ENCODE data around the gene AMFR. TPM values are rescaled to one million over a fixed set of nuclear protein-coding genes. Genes with fewer than 3 reads are reported as not detected.
A peak's percentile ranks its signal among the peaks of the same experiment; 100 is the strongest.

The AMFR gene
- total RNA-seq, 1 donor from 2014 or later, result 69.9 TPM

DNA sequence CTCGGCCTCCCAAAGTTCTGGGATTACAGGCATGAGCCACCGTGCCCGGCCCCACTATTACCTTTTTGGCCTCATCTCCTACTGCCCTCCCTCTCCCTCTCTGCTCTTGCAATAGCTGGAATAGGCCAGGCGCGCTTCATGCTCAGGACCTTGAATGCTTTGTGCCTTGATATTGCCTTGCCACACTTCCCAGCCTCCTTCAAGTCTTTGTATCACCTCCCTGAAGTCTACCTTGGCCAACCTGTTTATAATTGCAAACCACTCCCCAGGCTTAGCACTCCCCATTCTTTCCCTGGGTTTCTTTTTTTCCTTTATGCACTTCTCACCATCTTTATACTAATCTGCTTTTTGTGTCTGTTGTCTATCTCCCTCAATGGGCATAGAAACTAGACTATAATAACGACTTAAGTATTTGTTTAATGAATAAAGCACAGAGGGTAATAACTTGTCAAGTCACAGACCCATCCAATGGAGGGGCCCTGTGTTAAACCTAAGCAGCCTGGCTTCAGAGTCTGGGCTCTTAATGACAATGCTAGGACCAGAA lies 32.7 kb upstream of the AMFR start:
- Mint-ChIP-seq H3K36me3 (ENCODE audit: unreplicated experiment) (no peaks in the 10 kb centered on the region), H3K9me3 (ENCODE audit: unreplicated experiment) (no peaks in the 10 kb centered on the region), H3K4me3 (ENCODE audit: unreplicated experiment) (no peak overlapping the region), H3K27me3 (ENCODE audit: unreplicated experiment) (no peaks in the 10 kb centered on the region), H3K4me1 (ENCODE audit: low read depth, unreplicated experiment) (peaks cover 8% of the 10 kb centered on the region), H3K27ac (ENCODE audit: unreplicated experiment) (no peak overlapping the region)
- DNase-seq, result no peak
- TF ChIP-seq, protein P1, sequence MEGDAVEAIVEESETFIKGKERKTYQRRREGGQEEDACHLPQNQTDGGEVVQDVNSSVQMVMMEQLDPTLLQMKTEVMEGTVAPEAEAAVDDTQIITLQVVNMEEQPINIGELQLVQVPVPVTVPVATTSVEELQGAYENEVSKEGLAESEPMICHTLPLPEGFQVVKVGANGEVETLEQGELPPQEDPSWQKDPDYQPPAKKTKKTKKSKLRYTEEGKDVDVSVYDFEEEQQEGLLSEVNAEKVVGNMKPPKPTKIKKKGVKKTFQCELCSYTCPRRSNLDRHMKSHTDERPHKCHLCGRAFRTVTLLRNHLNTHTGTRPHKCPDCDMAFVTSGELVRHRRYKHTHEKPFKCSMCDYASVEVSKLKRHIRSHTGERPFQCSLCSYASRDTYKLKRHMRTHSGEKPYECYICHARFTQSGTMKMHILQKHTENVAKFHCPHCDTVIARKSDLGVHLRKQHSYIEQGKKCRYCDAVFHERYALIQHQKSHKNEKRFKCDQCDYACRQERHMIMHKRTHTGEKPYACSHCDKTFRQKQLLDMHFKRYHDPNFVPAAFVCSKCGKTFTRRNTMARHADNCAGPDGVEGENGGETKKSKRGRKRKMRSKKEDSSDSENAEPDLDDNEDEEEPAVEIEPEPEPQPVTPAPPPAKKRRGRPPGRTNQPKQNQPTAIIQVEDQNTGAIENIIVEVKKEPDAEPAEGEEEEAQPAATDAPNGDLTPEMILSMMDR (IDR thresholded peaks at IDR 0.05; ENCODE audit: partially characterized antibody, unreplicated experiment), result no peak

DNA sequence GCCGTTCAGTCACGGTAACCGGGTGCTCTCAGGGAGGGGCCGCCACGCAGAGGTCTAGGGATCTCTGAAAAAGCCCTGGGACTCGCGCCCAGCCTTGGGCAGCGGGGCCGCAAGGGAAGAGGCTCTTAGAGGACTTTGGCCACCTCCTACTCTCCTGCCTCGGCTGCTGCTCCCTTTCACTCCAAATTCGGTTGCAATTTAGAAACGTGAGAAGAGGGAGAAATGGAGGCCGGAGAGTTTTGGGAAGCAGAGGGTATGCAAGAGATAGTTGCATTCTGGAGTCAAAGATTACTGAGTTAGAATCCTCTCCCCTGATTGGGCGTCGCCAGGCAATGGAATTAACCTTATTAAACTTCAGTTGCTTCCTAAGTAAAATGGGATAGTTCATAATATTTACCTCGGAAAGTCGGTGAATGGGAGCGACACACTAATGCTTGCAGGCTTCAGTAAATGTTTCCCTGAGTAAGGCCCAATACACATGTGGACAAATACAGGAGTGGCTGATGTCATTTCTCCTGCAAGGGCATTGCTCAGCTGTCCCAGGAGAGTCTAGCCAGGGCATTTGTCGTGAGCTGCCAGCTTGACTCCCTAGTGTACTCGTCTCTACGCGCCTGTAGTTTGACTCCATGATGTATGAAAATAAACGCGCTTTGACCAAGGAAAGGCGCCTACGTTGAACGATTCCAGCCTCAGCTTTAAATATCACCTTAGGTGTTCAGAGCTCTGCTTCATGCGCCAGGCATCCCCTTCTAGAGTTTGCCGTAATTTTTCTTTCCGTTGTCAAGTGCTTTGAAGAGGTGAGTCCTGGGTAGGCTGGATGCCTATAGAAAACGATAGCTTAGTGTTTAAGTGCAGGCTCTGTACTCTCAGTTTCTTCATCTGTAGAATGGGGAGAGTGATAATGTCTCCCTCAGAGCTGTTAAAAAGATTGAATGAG lies 26.7 kb upstream of the AMFR start:
- Mint-ChIP-seq H3K4me1 (ENCODE audit: low read depth, unreplicated experiment) (peaks cover 11% of the 10 kb centered on the region), H3K4me3 (ENCODE audit: unreplicated experiment) (peak overlapping the region; percentile 100), H3K9me3 (ENCODE audit: unreplicated experiment) (peaks cover 4% of the 10 kb centered on the region), H3K36me3 (ENCODE audit: unreplicated experiment) (no peaks in the 10 kb centered on the region), H3K27me3 (ENCODE audit: unreplicated experiment) (peaks cover 2% of the 10 kb centered on the region), H3K27ac (ENCODE audit: unreplicated experiment) (peak overlapping the region; percentile 99)
- TF ChIP-seq, protein P1 (IDR thresholded peaks at IDR 0.05; ENCODE audit: partially characterized antibody, unreplicated experiment), result no peak
- DNase-seq, result peak; percentile 54

DNA sequence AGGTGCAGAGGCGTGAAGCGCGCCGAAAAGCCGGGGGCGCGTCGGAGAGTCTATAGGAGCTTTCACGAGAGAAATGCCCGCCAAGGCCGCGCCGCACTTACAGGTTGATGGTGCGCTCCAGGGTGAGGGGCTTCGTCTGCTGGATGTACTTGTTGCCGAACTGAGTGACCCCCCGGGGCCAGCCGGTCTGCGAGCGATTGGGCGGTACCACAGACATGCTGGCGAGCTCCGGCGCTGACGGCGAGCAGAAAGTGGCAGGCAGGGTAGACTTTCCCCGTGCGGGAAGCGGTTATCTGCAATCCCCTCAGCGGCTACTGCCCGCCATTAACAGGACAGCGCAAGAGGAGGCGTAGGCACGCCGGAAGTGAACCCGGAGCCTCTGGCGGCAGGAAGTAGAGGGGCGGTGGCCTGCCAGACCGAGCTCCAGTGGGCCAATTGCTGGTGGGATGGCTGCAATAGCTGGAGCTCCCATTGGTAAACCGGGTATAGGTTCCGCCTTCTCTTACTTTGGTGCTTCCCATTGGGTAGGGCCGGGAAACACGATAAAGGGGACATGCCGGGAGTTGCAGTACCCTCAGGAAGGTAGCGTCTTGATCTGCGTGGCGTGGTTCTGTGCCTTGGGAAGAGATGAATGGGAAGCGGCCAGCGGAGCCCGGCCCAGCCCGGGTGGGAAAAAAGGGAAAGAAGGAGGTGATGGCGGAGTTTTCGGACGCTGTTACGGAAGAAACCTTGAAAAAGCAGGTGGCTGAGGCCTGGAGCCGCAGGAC lies 25.8 kb upstream of the AMFR start, which contains the start of the genes NUDT21 and OGFOD1:
TSS of gene NUDT21 (minus strand) at position 347 of the 767 bp plus-strand sequence. CDS start at position 217, 130 bp downstream.
TSS of gene OGFOD1 (plus strand) at position 569 of the 767 bp plus-strand sequence. CDS start at position 628, 59 bp downstream.
- TF ChIP-seq, protein P1 (IDR thresholded peaks at IDR 0.05; ENCODE audit: partially characterized antibody, unreplicated experiment), result peak; percentile 18
- peaks cover 4% of the 10 kb centered on the region for H3K9me3 Mint-ChIP-seq (ENCODE audit: unreplicated experiment)
- no peaks in the 10 kb centered on the region for H3K36me3 Mint-ChIP-seq (ENCODE audit: unreplicated experiment)
- DNase-seq, result peak; percentile 91
- peaks cover 11% of the 10 kb centered on the region for H3K4me1 Mint-ChIP-seq (ENCODE audit: low read depth, unreplicated experiment)
- H3K4me3 Mint-ChIP-seq (ENCODE audit: unreplicated experiment), result peak within 1 kb of the TSS; percentile 100
- peak within 1 kb of the TSS; percentile 99 for H3K27ac Mint-ChIP-seq (ENCODE audit: unreplicated experiment)
- peaks cover 2% of the 10 kb centered on the region for H3K27me3 Mint-ChIP-seq (ENCODE audit: unreplicated experiment)

DNA sequence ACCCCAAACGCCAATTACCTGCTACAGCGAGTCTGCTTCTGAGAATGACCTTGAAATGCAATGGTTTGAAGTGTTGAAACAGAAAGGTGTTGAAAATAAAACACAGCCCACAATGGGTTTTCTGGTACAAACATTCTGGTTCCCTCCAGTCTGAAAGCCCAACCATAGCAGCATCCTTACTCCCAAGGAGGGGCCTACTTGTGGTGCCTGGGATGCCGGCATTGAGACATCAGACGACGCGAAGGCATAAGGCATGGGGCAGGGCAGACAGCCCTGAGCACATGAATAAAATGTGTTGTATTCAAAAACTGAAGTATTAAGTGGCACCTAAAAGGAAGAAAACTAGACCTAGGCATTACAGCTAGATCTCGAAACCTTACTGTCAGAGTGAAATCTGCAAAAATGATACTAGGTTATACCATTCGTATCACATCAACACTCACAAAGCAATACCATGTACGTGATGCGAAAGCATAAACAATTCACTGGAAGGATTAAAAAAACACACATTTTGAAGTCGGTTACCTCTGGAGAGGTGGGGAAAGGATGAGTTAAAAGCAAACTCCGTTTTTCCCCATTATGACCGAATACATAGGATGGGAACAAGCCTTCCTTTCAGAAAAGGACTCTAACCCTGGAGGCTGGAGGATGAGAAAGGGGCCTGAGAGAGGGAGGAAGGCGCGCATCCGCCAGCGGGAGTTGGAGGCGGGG lies 25.1 kb upstream of the AMFR start:
- no peaks in the 10 kb centered on the region for H3K36me3 Mint-ChIP-seq (ENCODE audit: unreplicated experiment)
- peaks cover 11% of the 10 kb centered on the region for H3K4me1 Mint-ChIP-seq (ENCODE audit: low read depth, unreplicated experiment)
- peaks cover 2% of the 10 kb centered on the region for H3K27me3 Mint-ChIP-seq (ENCODE audit: unreplicated experiment)
- no peak for DNase-seq
- peak overlapping the region; percentile 100 for H3K4me3 Mint-ChIP-seq (ENCODE audit: unreplicated experiment)
- peaks cover 4% of the 10 kb centered on the region for H3K9me3 Mint-ChIP-seq (ENCODE audit: unreplicated experiment)
- H3K27ac Mint-ChIP-seq (ENCODE audit: unreplicated experiment), result peak overlapping the region; percentile 99
- TF ChIP-seq, protein P1 (IDR thresholded peaks at IDR 0.05; ENCODE audit: partially characterized antibody, unreplicated experiment), result no peak

All from glutamatergic neuron (in vitro differentiated cells).